Osteocyte (in vitro differentiated cells): Measurements from ENCODE around the gene EXD2. TPM values are rescaled to one million over a fixed set of nuclear protein-coding genes. Genes with fewer than 3 reads are reported as not detected.
"Not testable (repeated sequence)": the region's sequence is repeated elsewhere in the genome, so short reads cannot be mapped to it uniquely, and the experiment has no call there.

Experiments used
- DNase-seq: peaks from one replicate; pipeline ENCODE4 v3.0.0; 2021; ENCODE audit warnings: mixed read lengths; ENCODE audit not compliant: unreplicated experiment; ENCODE audit errors: extremely low spot score
- H3K27ac Mint-ChIP-seq: one replicate; pipeline ENCODE4 v1.8.0; 2021; ENCODE audit warnings: mild to moderate bottlenecking, mixed read lengths; ENCODE audit not compliant: unreplicated experiment
- H3K27me3 Mint-ChIP-seq: one replicate; pipeline ENCODE4 v1.8.0; 2021; ENCODE audit warnings: mixed read lengths; ENCODE audit not compliant: unreplicated experiment
- H3K36me3 Mint-ChIP-seq: one replicate; pipeline ENCODE4 v1.8.0; 2021; ENCODE audit warnings: mixed read lengths; ENCODE audit not compliant: unreplicated experiment
- H3K4me1 Mint-ChIP-seq: one replicate; pipeline ENCODE4 v1.8.0; 2021; ENCODE audit warnings: mixed read lengths; ENCODE audit not compliant: unreplicated experiment
- H3K4me3 Mint-ChIP-seq: one replicate; pipeline ENCODE4 v1.8.0; 2021; ENCODE audit warnings: mild to moderate bottlenecking, moderate library complexity, mixed read lengths; ENCODE audit not compliant: unreplicated experiment
- H3K9me3 Mint-ChIP-seq: one replicate; pipeline ENCODE4 v1.8.0; 2021; ENCODE audit warnings: mixed read lengths; ENCODE audit not compliant: unreplicated experiment
- total RNA-seq: library from RNA; stranded (reverse); gene quantifications from 2 replicates; pipeline ENCODE4 v1.2.1, GENCODE V29; 2021
- TF ChIP-seq, protein P1 (sequence below): fragments of 200-600 bp; sonication (generic); IDR thresholded peaks from 2 replicates; pipeline ENCODE4 v1.5.0; 2021; ENCODE audit warnings: antibody characterized with exemption, mild to moderate bottlenecking, moderate library complexity

Gene EXD2
- total RNA-seq, 1 donor from 2014 or later = 32.9 TPM

- Mint-ChIP-seq H3K4me1 (no peaks in the 10 kb centered on the region), H3K9me3 (no peaks in the 10 kb centered on the region), H3K36me3 (no peaks in the 10 kb centered on the region), H3K4me3 (no peak overlapping the region), H3K27ac (no peak overlapping the region), H3K27me3 (peaks cover 1% of the 10 kb centered on the region)
- TF ChIP-seq, protein P1, sequence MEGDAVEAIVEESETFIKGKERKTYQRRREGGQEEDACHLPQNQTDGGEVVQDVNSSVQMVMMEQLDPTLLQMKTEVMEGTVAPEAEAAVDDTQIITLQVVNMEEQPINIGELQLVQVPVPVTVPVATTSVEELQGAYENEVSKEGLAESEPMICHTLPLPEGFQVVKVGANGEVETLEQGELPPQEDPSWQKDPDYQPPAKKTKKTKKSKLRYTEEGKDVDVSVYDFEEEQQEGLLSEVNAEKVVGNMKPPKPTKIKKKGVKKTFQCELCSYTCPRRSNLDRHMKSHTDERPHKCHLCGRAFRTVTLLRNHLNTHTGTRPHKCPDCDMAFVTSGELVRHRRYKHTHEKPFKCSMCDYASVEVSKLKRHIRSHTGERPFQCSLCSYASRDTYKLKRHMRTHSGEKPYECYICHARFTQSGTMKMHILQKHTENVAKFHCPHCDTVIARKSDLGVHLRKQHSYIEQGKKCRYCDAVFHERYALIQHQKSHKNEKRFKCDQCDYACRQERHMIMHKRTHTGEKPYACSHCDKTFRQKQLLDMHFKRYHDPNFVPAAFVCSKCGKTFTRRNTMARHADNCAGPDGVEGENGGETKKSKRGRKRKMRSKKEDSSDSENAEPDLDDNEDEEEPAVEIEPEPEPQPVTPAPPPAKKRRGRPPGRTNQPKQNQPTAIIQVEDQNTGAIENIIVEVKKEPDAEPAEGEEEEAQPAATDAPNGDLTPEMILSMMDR = no peak
- DNase-seq = no peak
Measured at GRCh38 chr14:69269381-69269780, 78.1 kb downstream of the EXD2 start.

DNA sequence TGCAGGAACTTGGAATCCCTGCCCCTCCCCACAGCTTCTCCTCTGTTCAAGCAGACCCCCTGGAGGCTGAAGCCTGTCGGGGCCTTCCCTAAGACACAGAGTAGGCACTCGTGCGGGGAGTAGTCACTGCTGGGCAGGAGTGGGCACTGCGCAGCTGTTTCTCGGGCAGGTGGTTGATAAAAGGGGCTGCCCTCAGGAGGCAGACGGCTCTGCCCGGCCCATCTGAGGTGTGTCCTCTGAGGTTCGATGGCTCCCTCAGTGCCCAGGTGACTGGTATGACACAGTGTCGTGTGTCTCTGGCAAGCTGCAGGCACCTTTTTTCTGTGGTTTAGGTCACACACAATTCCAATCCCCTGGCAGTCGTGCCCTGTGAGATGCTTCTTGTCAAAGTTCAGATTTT, 78.8 kb downstream of the EXD2 start:
- no peak overlapping the region for H3K4me3 Mint-ChIP-seq
- TF ChIP-seq, protein P1 = no peak
- no peaks in the 10 kb centered on the region for H3K36me3 Mint-ChIP-seq
- peaks cover 2% of the 10 kb centered on the region for H3K27me3 Mint-ChIP-seq
- H3K9me3 Mint-ChIP-seq = no peaks in the 10 kb centered on the region
- no peak for DNase-seq
- no peaks in the 10 kb centered on the region for H3K4me1 Mint-ChIP-seq
- no peak overlapping the region for H3K27ac Mint-ChIP-seq

DNA sequence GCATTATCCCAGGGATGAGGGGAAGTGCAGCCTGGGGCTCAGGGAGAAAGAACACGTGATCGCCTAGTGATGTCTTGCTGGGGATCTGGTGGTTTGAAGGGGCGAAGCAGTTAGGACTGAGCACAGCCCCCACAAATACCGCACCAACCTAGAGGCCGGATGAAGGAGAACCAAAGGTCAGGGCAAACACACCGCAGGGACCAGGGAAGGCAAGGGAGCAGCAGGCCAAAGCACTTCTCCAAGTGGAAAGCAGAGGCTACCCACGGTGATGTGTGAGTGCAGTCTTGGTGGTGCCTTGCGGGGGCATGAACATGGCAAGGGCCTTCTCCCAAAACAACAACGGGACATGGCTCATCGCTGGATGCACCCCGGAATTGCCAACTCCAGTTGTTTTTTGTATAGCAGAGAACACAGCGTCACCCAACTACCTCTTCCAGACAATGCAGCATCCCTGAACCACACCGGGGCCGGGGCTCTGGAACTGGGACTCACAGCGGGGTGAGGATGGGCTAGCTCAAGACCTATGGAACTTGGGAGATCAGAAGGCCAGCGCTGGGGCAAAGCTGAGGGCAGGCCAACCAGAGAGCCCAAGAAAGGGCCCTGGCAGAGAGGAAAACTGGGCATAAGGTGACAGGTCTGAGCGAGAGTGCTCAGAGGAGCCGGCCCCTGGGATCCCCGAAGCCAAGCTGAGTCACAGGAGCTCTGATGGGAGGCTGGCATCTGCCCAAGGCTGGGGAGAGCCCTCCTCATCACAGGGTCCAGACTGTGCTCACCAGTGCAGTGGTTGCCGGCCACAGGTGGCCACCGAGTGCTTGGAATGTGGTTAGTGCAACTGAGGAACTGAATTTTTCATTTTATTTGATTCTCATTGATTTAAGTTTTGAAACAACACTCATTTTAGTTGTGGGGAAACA, 79.8 kb downstream of the EXD2 start:
- Mint-ChIP-seq H3K9me3 (no peaks in the 10 kb centered on the region), H3K4me1 (no peaks in the 10 kb centered on the region), H3K27ac (no peak overlapping the region), H3K27me3 (peaks cover 2% of the 10 kb centered on the region), H3K4me3 (no peak overlapping the region), H3K36me3 (no peaks in the 10 kb centered on the region)
- TF ChIP-seq, protein P1 = no peak
- DNase-seq = no peak

DNA sequence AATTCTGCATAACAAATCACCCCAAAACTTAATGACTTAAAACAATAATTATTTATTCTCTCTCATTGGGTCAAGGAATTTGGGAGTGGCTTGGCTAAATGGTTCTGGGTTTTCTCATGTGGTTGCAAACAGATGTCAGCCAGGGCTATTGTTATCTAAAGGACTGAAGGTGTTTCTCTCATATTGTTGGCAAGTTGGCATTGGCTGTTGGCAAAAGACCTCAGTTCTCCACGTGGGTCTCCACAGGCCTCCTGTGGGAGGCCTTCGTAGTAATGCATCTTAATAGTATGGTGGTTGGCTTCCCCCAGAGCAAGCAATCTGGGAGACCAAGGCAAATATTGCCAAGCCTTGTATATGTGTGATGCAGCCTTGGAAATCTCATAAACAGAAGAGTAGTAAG, 83.0 kb downstream of the EXD2 start:
- TF ChIP-seq, protein P1 = no peak
- H3K4me3 Mint-ChIP-seq = no peak overlapping the region

GRCh38 chr14:69275331-69275730, 84.0 kb downstream of the EXD2 start:
- H3K9me3 Mint-ChIP-seq = no peaks in the 10 kb centered on the region
- H3K36me3 Mint-ChIP-seq = no peaks in the 10 kb centered on the region
- H3K27me3 Mint-ChIP-seq = peaks cover 2% of the 10 kb centered on the region
- no peaks in the 10 kb centered on the region for H3K4me1 Mint-ChIP-seq
- H3K4me3 Mint-ChIP-seq = no peak overlapping the region
- TF ChIP-seq, protein P1 = no peak
- no peak for DNase-seq
- H3K27ac Mint-ChIP-seq = no peak overlapping the region

More for the DNA sequence above, 83.0 kb downstream of the EXD2 start:
- H3K27me3 Mint-ChIP-seq = peaks cover 2% of the 10 kb centered on the region
- no peaks in the 10 kb centered on the region for H3K36me3 Mint-ChIP-seq
- no peaks in the 10 kb centered on the region for H3K4me1 Mint-ChIP-seq
- no peak overlapping the region for H3K27ac Mint-ChIP-seq
- H3K9me3 Mint-ChIP-seq = no peaks in the 10 kb centered on the region
- DNase-seq = no peak

- not testable (repeated sequence) for H3K27ac Mint-ChIP-seq, H3K9me3 Mint-ChIP-seq, H3K27me3 Mint-ChIP-seq, H3K4me1 Mint-ChIP-seq, DNase-seq, H3K4me3 Mint-ChIP-seq, H3K36me3 Mint-ChIP-seq
Measured at GRCh38 chr14:69277356-69277755, 86.1 kb downstream of the EXD2 start.
